HG03196 (cell line): ENCODE measurements around the gene CT45A2.
"Not testable (repeated sequence)": the region's sequence is repeated elsewhere in the genome, so short reads cannot be mapped to it uniquely, and the experiment has no call there.

ENCODE experiments used
- ATAC-seq: cut with Tn5 transposase; IDR thresholded peaks from one replicate; pipeline ENCODE4 v1.9.1; 2021; ENCODE audit not compliant: unreplicated experiment

CT45A2 gene

GRCh38 chrX:135819912-135820311 lies at the start of gene CT45A2:
CT45A2 (minus strand) TSS chrX:135820012; CDS start chrX:135816265, 3,747 bp downstream.
- not testable (repeated sequence) for ATAC-seq

GRCh38 chrX:135854438-135854837 lies 34.6 kb upstream of the CT45A2 start, which contains the start of gene CT45A8:
CT45A8 (minus strand) TSS chrX:135854538; CDS start chrX:135850783, 3,755 bp downstream.
- ATAC-seq: not testable (repeated sequence)

DNA sequence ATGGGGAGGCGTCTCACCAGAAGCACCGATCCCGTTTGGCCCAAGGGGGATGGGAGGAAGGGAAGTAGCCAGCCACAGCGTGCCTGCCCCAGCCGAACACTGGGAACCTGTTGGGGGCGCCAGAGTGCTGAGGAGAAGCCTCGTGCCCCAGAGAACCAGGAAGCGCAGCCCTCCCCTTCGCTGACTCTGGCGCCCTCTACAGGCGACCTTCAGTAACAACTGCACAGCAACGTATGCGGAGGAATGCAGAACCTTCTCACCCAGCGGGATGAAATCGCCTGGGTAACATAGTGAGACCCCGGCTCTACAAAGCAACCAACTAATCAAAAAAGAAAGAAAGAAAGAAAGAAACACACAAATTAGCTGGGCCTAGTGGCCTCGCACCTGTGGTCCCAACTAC lies 17.4 kb upstream of the CT45A2 start, which contains the start of gene CT45A7:
Gene CT45A7, minus strand, starts transcription at position 101 of the 400 bp plus-strand sequence. CDS start 3,747 bp downstream, outside the sequence.
- ATAC-seq: not testable (repeated sequence)

DNA sequence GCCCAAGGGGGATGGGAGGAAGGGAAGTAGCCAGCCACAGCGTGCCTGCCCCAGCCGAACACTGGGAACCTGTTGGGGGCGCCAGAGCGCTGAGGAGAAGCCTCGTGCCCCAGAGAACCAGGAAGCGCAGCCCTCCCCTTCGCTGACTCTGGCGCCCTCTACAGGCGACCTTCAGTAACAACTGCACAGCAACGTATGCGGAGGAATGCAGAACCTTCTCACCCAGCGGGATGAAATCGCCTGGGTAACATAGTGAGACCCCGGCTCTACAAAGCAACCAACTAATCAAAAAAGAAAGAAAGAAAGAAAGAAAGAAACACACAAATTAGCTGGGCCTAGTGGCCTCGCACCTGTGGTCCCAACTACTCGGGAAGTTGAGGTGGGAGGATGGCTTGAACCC lies 17.1 kb downstream of the CT45A2 start, which contains the start of gene CT45A6:
Gene CT45A6, minus strand, starts transcription at position 101 of the 400 bp plus-strand sequence. CDS start 3,794 bp downstream, outside the sequence.
- ATAC-seq: not testable (repeated sequence)

GRCh38 chrX:135785403-135785802 lies 34.4 kb downstream of the CT45A2 start, which contains the start of gene CT45A5:
CT45A5 (minus strand) TSS chrX:135785503; CDS start chrX:135781729, 3,774 bp downstream.
- not testable (repeated sequence) for ATAC-seq

DNA sequence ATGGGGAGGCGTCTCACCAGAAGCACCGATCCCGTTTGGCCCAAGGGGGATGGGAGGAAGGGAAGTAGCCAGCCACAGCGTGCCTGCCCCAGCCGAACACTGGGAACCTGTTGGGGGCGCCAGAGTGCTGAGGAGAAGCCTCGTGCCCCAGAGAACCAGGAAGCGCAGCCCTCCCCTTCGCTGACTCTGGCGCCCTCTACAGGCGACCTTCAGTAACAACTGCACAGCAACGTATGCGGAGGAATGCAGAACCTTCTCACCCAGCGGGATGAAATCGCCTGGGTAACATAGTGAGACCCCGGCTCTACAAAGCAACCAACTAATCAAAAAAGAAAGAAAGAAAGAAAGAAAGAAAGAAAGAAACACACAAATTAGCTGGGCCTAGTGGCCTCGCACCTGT lies 51.7 kb downstream of the CT45A2 start, which contains the start of gene CT45A3:
Gene CT45A3, minus strand, starts transcription at position 101 of the 400 bp plus-strand sequence. CDS start 3,747 bp downstream, outside the sequence.
- not testable (repeated sequence) for ATAC-seq
